ENCODE data around the gene SCUBE2.

GRCh38 chr11:8980485-8980884 is 110.9 kb downstream of the SCUBE2 start:
- no peak for TF ChIP-seq RAD21 (conservative IDR thresholded peaks at IDR 0.05 in 1 of 2, IDR thresholded peaks at IDR 0.05 in 1 of 2)
- TF ChIP-seq, protein P1, sequence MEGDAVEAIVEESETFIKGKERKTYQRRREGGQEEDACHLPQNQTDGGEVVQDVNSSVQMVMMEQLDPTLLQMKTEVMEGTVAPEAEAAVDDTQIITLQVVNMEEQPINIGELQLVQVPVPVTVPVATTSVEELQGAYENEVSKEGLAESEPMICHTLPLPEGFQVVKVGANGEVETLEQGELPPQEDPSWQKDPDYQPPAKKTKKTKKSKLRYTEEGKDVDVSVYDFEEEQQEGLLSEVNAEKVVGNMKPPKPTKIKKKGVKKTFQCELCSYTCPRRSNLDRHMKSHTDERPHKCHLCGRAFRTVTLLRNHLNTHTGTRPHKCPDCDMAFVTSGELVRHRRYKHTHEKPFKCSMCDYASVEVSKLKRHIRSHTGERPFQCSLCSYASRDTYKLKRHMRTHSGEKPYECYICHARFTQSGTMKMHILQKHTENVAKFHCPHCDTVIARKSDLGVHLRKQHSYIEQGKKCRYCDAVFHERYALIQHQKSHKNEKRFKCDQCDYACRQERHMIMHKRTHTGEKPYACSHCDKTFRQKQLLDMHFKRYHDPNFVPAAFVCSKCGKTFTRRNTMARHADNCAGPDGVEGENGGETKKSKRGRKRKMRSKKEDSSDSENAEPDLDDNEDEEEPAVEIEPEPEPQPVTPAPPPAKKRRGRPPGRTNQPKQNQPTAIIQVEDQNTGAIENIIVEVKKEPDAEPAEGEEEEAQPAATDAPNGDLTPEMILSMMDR (IDR thresholded peaks at IDR 0.05), result no peak
- no peak for TF ChIP-seq POLR2A (IDR thresholded peaks at IDR 0.05; ENCODE audit: low read length)
- TF ChIP-seq RCOR1 (IDR thresholded peaks at IDR 0.05; ENCODE audit: low read depth, low read length), result no peak
- no peak for TF ChIP-seq HOXB5 (CRISPR knock-in tag; IDR thresholded peaks at IDR 0.05)
- TF ChIP-seq JUNB (IDR thresholded peaks at IDR 0.05), result no peak
- TF ChIP-seq CEBPB (IDR thresholded peaks at IDR 0.05), result no peak
- no peak for TF ChIP-seq JUN (IDR thresholded peaks at IDR 0.05)
- TF ChIP-seq CHD2 (IDR thresholded peaks at IDR 0.05; ENCODE audit: low read length, partially characterized antibody), result no peak
- no peak for TF ChIP-seq CHD4 (IDR thresholded peaks at IDR 0.05; ENCODE audit: borderline replicate concordance)
- TF ChIP-seq SREBF2 (IDR thresholded peaks at IDR 0.05), result no peak

Measured in A549 (cell line).